COLO668 (cell line): Measurements from ENCODE around the gene CDKN2AIP.

ENCODE experiments used
- DNase-seq: peaks from one replicate; lab custom pipeline; 2025; ENCODE audit not compliant: unreplicated experiment; lab: John Stamatoyannopoulos, UW

Gene CDKN2AIP

DNA sequence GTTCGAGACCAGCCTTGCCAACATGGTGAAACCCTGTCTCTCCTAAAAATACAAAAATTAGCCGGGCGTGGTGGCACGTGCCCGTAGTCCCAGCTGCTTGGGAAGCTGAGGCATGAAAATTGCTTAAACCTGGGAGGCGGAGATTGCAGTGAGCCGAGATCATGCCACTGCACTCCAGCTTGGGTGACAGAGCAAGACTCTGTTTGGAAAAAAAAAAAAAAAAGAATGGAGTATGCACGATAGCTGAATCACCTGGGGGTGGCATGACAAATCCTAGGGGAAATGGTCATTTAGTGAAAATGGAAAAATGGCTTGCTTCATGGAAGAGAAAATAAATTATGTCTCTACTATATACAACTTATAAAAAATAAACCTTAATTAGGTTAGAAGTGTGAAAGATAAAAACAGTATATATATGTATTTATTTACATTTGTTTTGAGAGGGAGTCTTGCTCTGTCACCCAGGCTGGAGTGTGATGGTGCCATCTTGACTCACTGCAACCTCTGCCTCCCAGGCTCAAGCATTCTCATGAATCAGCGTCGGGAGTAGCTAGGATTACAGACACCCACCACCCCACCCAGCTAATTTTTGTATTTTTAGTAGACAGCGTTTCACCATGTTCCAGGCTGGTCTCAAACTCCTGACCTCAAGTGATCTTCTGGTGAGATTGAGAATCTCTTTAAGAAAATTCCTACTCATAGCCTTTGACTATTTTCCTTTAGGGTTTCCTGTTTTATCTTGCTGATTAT is 41.1 kb downstream of the CDKN2AIP start:
- no peak for DNase-seq

GRCh38 chr4:183492791-183493222 is 48.4 kb downstream of the CDKN2AIP start:
- no peak for DNase-seq

- no peak for DNase-seq
These were observed 48.8 kb downstream of the CDKN2AIP start for GRCh38 chr4:183493246-183493645.

- DNase-seq = no peak
These were observed 50.7 kb downstream of the CDKN2AIP start for GRCh38 chr4:183495184-183495583.
